A673 (cell line): ENCODE data around the gene LRRC66. TPM values are rescaled to one million over a fixed set of nuclear protein-coding genes. Genes with fewer than 3 reads are reported as not detected.
A peak's percentile ranks its signal among the peaks of the same experiment; 100 is the strongest.

Experiments
- BruUV-seq: library from RNA; stranded (reverse); fragments of 400-500 nt; replicated peaks from 2 replicates; lab custom pipeline; 2021; lab: Mats Ljungman, UMichigan
- CTCF ChIA-PET: fragments of 300-600 bp; sonication (Branson Sonifier 250); formaldehyde crosslinking; loops from one replicate; lab custom pipeline; 2022; ENCODE audit warnings: antibody characterized with exemption; lab: Charles Lee
- POLR2A ChIA-PET: fragments of 300-600 bp; sonication (Branson Sonifier 250); formaldehyde crosslinking; loops from one replicate; lab custom pipeline; 2022; ENCODE audit warnings: antibody characterized with exemption; ENCODE audit not compliant: low non-redundant PET; lab: Charles Lee
- DNase-seq: peaks from one replicate; pipeline ENCODE4 v3.0.0-alpha.2; 2015; ENCODE audit warnings: low spot score
- H3K27ac ChIP-seq: fragments of 200-600 bp; sonication (generic); 2 replicates; pipeline ENCODE4 v1.5.1; 2016; ENCODE audit warnings: mixed run types, low read depth, mild to moderate bottlenecking, mixed read lengths, antibody characterized with exemption, low read length; ENCODE audit not compliant: poor library complexity, severe bottlenecking
- H3K27me3 ChIP-seq: fragments of 200-600 bp; sonication (generic); replicated peaks from 2 replicates; pipeline ENCODE4 v1.6.1; 2017; ENCODE audit warnings: mixed run types, low read depth, mild to moderate bottlenecking, mixed read lengths, antibody characterized with exemption, low read length; ENCODE audit not compliant: insufficient read depth, poor library complexity
- H3K36me3 ChIP-seq: fragments of 200-600 bp; sonication (generic); 2 replicates; pipeline ENCODE4 v1.6.1; 2016; ENCODE audit warnings: mixed run types, mild to moderate bottlenecking, mixed read lengths, antibody characterized with exemption, low read length; ENCODE audit not compliant: insufficient read depth, poor library complexity, severe bottlenecking
- H3K4me1 ChIP-seq: fragments of 200-600 bp; sonication (generic); 2 replicates; pipeline ENCODE4 v1.6.1; 2017; ENCODE audit warnings: mixed run types, mild to moderate bottlenecking, mixed read lengths, antibody characterized with exemption, low read length; ENCODE audit not compliant: insufficient read depth, poor library complexity, severe bottlenecking
- H3K4me3 ChIP-seq: fragments of 200-600 bp; sonication (generic); 2 replicates; pipeline ENCODE4 v1.5.1; 2016; ENCODE audit warnings: low read depth, mixed run types, mild to moderate bottlenecking, mixed read lengths, low read length; ENCODE audit not compliant: poor library complexity, severe bottlenecking
- H3K9me3 ChIP-seq: fragments of 200-600 bp; sonication (generic); 2 replicates; pipeline ENCODE4 v1.6.1; 2016; ENCODE audit warnings: mixed run types, low read depth, mild to moderate bottlenecking, mixed read lengths, antibody characterized with exemption, low read length; ENCODE audit not compliant: poor library complexity, severe bottlenecking
- EZH2 ChIP-seq: fragments of 200-600 bp; sonication (generic); IDR thresholded peaks from 2 replicates; pipeline ENCODE4 v1.6.1; 2017; ENCODE audit warnings: borderline replicate concordance, low read depth, mild to moderate bottlenecking, mixed read lengths, antibody characterized with exemption, low read length; ENCODE audit not compliant: poor library complexity, severe bottlenecking
- intact Hi-C: fragments of 100-400 bp; cut with micrococcal nuclease; formaldehyde crosslinking; loops from one replicate; pipeline ENCODE4 v1.10.0; 2022; ENCODE audit not compliant: unreplicated experiment
- total RNA-seq: library from RNA; stranded (reverse); gene quantifications from 2 replicates; pipeline ENCODE4 v1.2.3, GENCODE V29; 2021
- TF ChIP-seq, protein P1 (sequence below): fragments of 300-800, 200-600 bp; sonication (generic); conservative IDR thresholded peaks from 2 replicates; pipeline ENCODE4 v1.5.1; 2017; ENCODE audit warnings: low read depth, mild to moderate bottlenecking, antibody characterized with exemption, low read length, moderate library complexity, mixed read lengths

Gene LRRC66
- total RNA-seq, 1 experiment from 2014 or later, result not detected

DNA sequence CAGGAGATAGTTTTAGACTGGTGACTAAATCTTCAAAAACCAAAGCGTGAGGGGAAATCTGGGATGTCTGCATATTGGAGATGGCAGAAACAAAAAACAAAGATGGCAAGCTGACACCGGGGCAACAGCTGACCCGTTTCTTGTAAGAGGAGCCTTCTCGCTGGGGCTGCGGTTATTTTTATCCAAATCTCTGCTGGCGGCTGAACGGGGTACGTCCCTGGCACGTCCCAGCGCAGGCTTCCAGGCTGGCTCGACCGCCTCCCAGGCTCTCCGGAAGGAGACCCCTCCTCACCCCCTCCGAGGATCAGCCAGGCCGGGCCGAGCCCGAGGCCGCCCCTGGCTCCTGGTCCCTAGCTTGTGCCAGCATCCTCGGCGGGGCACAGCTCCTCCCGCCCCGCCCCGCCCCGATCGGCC is 17.5 kb upstream of the LRRC66 start:
- no peaks in the 10 kb centered on the region for H3K27me3 ChIP-seq
- H3K9me3 ChIP-seq, result no peaks in the 10 kb centered on the region
- ChIA-PET CTCF (no interaction called here), POLR2A (no interaction called here)
- peaks cover 6% of the 10 kb centered on the region for H3K4me1 ChIP-seq
- no peaks in the 10 kb centered on the region for H3K36me3 ChIP-seq
- BruUV-seq, result no TSS peak
- peak; percentile 29 for DNase-seq
- intact Hi-C loops, result no loop called here
- TF ChIP-seq EZH2, result no peak
- TF ChIP-seq, protein P1, sequence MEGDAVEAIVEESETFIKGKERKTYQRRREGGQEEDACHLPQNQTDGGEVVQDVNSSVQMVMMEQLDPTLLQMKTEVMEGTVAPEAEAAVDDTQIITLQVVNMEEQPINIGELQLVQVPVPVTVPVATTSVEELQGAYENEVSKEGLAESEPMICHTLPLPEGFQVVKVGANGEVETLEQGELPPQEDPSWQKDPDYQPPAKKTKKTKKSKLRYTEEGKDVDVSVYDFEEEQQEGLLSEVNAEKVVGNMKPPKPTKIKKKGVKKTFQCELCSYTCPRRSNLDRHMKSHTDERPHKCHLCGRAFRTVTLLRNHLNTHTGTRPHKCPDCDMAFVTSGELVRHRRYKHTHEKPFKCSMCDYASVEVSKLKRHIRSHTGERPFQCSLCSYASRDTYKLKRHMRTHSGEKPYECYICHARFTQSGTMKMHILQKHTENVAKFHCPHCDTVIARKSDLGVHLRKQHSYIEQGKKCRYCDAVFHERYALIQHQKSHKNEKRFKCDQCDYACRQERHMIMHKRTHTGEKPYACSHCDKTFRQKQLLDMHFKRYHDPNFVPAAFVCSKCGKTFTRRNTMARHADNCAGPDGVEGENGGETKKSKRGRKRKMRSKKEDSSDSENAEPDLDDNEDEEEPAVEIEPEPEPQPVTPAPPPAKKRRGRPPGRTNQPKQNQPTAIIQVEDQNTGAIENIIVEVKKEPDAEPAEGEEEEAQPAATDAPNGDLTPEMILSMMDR, result no peak
- peak overlapping the region; percentile 61 for H3K4me3 ChIP-seq
- H3K27ac ChIP-seq, result no peak overlapping the region

DNA sequence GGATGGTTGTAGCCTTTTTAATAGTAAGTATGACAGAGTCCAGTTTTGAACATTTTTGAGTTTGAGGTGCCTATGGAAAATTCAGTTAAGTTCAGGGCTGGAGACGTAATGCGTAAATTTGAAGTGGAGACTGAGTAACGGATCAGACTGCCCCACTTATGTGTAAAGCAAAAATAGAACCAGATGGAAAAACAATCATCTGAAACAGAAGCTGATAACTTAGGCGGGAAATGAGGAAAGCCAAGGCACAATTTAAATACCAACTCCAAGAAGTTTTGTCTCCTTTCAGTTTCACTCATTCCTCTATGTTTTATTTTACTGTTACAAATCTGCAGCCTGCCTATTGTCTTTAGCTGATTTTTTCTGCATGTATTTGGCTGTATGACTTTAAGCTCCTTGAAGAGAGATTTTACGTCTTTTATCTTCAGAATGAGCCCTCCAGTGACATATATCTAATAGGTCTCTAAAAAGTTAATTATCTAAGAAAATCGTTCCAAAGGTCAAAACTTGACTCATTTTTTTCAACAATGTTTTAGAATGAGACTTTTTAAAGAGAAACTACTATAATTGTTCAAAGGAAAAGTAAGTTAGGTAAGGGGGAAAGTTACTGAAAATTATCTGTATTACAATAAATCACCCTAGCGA is 16.8 kb upstream of the LRRC66 start:
- TF ChIP-seq, protein P1, result no peak
- no peak for TF ChIP-seq EZH2
- no peaks in the 10 kb centered on the region for H3K27me3 ChIP-seq
- intact Hi-C loops, result no loop called here
- BruUV-seq, result TSS peak; percentile 32
- peaks cover 6% of the 10 kb centered on the region for H3K4me1 ChIP-seq
- POLR2A ChIA-PET, result no interaction called here
- H3K36me3 ChIP-seq, result no peaks in the 10 kb centered on the region
- CTCF ChIA-PET, result no interaction called here
- no peak for DNase-seq
- no peak overlapping the region for H3K27ac ChIP-seq
- peak overlapping the region; percentile 61 for H3K4me3 ChIP-seq
- H3K9me3 ChIP-seq, result no peaks in the 10 kb centered on the region

DNA sequence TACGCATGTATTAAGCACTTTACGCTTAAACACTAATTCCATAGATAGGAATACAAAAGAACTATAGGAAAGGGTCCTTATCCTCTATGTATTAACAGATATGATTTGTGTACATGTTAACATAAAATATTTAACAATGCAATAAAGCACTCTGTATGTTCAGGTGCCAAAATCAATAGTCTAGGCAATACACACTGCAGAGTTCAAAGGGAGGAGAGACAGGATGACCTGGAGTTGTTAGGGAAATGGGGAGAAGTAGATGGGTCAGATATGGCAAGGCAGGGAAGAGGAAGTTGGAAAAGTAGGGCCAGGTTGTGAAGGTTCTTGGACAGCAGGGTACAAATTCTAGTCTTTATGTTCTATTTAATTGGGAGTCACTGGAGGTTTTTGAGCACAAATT is 15.0 kb upstream of the LRRC66 start:
- ChIA-PET CTCF (no interaction called here), POLR2A (no interaction called here)
- no TSS peak for BruUV-seq
- H3K4me3 ChIP-seq, result no peak overlapping the region
- no peak overlapping the region for H3K27ac ChIP-seq
- DNase-seq, result no peak
- intact Hi-C loops, result no loop called here
- no peaks in the 10 kb centered on the region for H3K36me3 ChIP-seq
- peaks cover 6% of the 10 kb centered on the region for H3K4me1 ChIP-seq
- no peaks in the 10 kb centered on the region for H3K9me3 ChIP-seq
- H3K27me3 ChIP-seq, result no peaks in the 10 kb centered on the region
- TF ChIP-seq EZH2, result no peak
- TF ChIP-seq, protein P1, result no peak
